Activated effector memory CD4-positive, alpha-beta T cell treated with anti-CD3 and anti-CD28 coated beads, Interleukin-2, amount 50 U/mL, for 16 hours (primary cell): ENCODE measurements around the gene CPLANE1.
"Not testable (repeated sequence)": the region's sequence is repeated elsewhere in the genome, so short reads cannot be mapped to it uniquely, and the experiment has no call there.

Source experiments
- DNase-seq: peaks from one replicate; pipeline ENCODE4 v3.0.0-alpha.2; 2020

The CPLANE1 gene

DNA sequence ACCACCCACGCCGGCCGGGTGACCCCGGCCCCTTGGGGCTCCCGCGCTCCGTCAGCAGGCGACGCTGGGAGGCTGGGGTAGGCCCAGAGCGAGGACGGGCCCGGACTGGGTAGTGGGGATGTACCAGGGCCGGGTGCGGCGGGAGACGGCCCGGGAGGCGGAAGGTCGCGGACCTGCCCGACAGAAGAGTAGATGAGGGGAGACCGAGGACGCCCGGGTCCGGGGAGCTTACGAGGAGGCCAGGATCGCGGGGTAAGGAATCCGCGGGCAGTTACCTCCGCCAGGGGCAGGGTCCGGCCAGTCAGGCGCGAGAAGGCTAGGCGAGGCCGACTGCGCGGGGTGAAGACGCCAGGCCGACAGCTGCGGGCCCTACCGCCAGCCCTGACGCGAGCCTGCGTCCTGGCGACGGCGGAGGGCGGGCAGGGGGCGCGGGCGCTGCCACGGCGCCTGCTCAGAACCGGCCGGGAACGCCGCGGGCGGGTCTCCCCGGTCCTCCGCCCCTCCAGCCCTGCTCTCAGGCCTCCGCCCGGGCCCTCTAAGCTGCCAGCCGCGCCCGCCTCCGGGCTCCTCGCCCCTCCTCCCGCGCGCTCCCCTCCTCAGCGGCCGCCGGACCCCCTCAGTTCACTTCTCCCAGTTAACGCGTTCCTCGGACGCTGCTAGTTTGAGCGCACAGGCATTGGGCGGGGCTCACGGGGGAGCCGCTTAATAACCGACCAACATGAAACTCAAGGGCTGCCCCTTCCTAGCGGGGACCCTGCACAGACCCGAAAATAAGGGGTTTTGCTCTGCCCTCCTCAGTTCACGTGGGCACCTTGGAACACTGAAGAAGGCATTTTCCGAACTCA is at the start of gene CPLANE1:
CPLANE1 (minus strand) TSS at position 407 of the 845 bp plus-strand sequence. CDS start 1,678 bp downstream, outside the sequence.
- DNase-seq: peak; percentile 83

DNA sequence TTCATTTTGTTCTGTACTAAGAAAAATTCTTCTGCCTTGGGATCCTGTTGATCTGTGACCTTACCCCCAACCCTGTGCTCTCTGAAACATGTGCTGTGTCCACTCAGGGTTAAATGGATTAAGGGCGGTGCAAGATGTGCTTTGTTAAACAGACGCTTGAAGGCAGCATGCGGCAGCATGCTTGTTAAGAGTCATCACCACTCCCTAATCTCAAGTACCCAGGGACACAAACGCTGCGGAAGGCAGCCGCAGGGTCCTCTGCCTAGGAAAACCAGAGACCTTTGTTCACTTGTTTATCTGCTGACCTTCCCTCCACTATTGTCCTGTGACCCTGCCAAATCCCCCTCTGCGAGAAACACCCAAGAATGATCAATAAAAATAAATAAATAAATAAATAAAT is 47.1 kb upstream of the CPLANE1 start:
- not testable (repeated sequence) for DNase-seq

DNA sequence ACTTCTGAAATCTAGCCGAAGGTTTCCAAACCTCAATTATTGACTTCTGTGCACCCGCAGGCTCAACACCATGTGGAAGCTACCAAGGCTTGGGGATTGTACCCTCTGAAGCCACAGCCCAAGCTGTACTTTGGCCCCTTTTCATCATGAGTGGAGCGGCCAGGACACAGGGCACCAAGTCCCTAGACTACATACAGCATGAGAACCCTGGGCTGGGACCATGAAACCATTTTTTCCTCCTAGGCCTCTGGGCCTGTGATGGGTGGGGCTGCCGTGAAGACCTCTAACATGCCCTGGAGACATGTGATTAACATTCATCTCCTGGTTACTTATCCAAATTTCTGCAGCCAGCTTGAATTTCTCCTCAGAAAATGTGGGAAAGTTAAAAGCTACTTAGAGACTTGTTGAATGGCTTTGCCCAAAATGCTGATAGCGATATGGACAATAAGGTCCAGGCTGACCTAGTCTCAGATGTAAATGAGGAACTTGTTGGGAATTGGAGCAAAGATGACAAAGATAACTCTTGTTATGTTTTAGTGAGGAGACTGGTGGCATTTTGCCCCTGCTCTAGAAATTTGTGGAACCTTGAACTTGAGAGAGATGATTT is 34.1 kb upstream of the CPLANE1 start:
- no peak for DNase-seq

DNA sequence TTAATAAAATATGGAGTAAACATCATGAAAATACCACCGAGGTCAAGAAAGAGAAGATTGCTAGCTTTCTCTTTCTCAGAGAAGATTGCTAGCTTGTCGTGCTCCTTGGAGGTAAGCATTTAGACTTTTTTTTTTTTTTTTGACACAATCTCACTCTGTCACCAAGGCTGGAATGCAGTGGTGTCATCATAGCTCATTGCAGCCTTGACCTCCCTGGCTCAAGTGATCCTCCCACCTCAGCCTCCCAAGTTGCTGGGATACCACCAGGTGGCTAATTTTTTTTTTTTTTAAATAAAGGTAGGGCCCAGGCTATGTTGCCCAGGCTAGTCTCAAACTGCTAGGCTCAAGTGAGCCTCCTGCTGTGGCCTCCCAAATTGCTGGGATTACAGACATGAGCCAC is 26.3 kb upstream of the CPLANE1 start:
- no peak for DNase-seq

DNA sequence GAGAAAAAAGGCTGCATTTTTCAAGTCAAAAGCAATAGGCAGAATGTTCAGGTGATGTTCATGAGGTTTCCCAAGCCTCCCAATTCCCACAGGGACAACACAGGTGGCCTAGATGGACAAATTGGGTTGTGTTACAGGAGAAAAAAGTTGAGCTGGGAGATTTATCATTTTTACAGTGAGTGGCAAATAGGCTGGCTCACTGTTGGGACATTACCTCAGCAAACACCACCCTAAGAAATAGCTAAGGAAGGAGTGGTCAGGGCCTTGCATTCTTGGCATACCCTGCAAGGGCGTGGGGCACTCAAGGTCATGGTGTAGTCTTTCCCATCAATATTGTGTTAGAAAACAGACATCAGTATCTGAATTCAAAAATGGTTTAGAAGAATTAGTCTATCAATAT is 23.3 kb upstream of the CPLANE1 start:
- DNase-seq: no peak

DNA sequence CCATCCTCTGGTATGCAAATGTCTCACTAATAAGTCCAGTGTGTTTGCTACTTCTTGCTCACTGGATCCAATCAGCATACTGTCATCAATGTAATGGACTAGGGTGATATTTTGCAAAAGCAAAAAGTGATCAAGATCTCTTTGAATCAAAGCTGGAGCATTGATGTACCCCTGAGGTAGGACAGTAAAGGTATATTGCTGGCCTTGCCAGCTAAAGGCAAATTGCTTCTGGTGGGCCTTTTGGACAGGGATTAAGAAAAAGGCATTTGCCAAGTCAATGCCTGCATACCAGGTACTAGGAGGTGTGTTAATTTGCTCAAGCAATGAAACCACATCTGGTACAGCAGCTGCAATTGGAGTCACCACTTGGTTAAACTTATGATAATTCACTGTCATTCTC is 18.9 kb upstream of the CPLANE1 start:
- DNase-seq: not testable (repeated sequence)

DNA sequence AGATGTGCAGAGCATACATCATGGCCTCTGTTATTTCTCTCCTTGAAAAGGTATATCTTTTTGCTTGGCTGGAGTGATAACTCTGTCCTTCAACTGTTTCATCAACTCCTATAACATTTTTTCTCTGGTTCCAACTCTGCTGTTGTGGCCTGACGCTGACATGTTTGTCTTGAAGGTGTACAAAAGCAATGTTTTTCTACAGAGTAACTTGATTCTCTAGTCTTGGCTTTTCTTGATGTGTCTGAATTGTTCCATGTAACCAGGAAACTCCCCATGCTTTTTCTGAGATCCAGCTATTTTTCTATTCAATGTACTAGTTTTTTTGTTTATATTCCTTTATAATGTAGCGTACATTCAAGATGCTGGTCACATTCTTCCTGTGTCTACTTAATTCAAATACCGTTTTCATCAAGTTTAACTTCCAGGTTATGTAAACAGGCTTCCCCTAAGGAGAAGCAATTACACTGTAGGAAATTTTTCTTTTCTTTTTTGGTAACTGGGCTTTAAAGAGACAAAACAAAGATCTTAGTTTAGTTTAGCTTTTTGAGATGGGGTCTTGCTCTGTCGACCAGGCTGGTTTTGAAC is 6.7 kb upstream of the CPLANE1 start:
- no peak for DNase-seq

DNA sequence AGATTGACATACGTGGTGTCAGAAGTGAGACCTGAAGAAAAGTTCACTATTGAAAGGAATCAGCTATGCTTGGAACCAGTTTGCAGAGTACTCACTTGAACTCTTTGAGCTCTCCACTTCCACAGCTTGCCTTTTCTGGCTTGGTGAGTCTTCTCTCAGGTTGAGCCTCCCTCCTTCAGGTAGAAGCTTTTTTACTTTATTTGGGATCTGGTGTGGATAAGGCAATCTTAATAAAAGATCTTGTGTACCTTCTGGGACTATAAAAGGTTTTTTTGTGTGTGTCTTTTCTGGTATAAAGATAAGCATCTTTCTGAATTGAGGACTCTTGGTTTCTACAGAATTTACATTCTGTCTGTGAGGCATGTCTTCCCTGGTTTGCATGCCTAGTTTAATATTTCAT is 5.4 kb upstream of the CPLANE1 start:
- no peak for DNase-seq

DNA sequence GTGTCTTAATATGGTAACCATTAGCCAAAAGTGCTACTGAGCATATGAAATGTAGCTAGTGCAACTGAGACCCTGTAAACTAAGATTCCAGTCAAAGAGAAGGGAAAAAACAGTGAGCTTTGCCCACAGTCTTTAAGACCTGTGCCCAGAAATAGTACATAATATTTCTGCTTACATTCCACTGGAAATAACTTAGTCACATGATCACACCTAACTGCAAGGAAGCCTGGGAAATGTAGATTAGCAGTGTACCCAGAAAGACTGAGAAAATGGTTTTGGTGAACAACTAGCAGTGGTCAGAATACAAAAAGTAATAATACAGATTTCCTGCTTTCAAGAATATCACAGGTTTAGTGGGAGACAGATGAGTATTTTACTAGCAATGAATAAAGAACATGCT is 2.5 kb upstream of the CPLANE1 start:
- DNase-seq: no peak

DNA sequence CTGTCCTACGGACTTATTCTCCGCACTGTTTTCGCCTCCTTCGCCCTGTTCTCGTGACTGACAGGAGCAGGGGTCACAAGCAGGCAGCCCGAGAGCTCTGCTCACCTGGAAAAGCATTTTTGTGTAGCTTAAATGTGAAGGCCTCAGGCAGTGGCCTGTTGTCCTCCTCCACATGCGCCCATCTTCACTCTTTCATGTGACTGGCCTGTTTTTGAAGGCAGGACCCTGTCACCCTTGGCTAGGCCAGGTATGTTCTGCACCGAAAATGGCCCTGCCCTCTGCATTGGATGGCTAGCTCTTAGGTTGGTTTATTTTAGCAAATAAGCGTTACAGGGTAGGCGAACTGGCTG is 614 bp upstream of the CPLANE1 start:
- DNase-seq: no peak

DNA sequence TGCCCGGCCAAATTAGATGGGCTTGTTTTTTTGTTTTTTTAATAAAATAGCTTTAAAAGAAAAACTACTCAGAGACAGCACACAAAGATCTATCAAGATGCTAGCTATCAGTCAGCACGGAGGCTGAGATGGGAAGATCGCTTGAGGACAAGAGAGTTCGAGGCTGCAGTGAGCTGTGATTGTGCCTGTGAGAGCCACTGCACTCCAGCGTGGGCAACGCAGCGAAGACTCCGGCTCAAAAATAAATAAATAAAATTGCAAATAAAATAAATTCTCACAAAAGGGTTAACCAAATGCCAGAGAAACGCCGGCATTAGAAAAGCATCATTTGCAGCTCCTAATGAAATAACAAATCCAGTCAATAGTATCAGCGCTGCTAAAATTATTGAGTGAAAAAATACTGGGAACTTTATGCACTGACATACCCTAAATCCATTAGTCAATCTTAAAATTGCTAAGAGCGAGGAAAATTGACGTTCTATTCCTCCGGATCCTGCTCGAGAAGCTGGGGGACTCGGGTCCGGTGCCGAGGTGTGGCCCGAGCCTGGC is 681 bp downstream of the CPLANE1 start:
- no peak for DNase-seq

DNA sequence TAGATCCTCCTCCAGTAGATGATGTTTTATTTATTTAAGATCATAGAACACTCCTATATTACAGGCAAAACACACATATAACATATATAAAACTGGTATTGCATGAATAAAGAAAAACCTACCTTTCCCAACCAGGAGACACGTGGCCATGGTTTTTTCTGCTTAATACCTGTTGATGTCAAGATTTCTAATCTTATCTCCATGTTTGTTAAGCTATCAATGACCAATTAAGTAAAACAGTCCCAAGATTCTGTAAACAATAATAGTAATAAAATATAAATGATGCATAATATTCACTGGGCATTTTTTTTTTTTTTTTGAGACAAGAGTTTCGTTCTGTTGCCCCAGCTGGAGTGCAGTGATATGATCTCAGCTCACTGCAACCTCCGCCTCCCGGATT is 1.7 kb downstream of the CPLANE1 start:
- DNase-seq: no peak

DNA sequence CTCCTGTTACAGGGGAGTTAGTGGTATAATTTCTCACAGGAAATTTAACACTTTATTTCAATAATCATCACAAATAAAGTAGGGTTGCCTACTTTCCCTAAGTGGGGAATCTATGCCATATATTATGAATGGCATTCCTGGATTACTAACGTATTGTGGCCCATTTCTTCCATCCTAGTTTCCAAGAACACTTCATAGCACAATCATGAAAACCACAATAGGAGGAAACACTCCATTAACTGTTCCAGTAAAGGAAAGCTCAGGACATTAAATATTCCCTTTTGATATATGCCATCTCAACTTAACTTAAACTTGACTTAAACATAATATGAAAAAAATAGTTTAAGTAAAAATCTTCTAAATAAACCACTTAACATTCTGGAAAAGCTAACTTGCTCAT is 2.1 kb downstream of the CPLANE1 start:
- no peak for DNase-seq

DNA sequence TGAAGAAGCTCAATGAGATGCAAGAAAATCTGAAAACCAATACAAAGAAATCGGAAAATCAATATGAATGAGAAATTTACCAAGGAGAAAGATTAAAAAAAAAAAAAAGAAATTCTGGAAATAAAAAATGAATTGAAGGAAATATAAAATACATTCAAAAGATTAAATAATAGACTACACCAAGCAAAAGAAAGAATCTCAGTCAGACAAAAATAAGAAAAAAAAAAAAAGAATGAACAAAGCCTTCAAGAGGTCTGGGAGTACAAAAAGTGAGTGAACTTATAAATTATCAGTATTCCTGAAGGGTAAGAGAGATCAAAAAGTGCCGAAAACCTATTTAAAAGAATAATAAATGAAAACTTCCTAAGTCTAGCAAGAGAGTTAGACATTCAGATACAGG is 14.9 kb downstream of the CPLANE1 start:
- DNase-seq: no peak

DNA sequence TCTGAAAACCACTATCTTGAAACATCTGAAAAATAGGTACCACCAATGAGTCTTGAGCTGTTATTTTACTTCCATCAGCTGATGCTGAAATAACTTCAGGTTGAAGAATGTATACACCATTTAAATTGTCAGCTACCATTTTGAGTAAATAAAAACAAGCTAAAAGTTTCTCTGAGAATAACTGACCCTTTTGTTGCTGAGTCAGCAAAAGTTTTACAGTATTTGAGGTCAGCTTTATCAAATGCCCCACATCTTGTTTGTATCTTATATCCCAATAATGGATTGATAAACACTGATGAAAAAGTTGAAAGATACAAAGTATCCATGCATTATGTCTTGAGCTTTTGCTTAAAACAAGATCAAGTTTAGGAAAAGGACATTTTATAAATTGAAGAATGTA is 22.8 kb downstream of the CPLANE1 start:
- no peak for DNase-seq

DNA sequence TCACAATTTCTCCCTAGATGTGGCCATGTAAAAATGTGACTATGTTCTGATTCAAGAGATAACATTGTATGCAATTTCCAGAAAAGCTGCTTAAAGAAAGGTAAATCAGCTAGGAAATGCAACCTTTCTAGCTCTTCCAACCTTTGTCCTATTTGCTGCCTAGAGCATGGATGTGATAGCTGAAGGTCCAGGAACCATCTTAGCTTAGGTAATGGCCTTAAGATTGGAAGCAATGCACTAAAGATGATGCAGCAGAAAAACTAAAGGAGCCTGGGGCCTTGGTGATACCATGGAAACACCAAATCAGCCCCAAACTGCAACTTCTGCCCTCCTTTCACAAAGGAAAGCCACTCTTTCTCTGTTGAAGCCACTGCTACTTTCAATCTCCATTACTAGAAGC is 27.0 kb downstream of the CPLANE1 start:
- DNase-seq: no peak

DNA sequence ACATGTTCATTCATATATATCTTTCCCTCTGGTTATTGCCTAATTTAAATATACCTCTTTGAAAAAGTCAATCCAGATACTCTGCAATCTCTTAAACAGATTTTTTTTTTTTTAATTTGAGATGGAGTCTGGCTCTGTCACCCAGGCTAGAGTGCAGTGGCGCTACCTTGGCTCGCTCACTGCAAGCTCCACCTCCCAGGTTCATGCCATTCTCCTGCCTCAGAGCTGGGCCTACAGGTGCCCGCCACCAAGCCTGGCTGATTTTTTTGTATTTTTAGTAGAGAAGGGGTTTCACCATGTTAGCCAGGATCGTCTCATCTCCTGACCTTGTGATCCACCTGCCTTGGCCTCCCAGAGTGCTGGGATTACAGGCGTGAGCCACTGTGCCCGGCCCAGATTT is 28.8 kb downstream of the CPLANE1 start:
- not testable (repeated sequence) for DNase-seq

DNA sequence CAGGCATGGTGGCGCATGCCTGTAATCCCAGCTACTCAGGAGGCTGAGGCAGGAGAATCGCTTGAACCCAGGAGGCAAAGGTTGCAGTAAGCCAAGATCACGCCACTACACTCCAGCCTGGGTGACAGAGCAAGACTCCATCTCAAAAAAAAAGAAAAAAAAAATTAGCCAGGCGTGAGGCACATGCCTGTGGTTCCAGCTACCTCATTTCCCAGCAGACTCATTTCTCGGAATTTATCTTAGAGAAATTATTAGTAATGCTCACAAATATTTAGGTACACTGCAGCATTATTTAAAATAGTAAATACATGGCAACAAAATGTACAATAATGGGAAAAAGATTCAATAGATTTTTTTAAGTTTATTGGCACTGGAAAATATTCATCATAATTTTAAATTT is 29.8 kb downstream of the CPLANE1 start:
- not testable (repeated sequence) for DNase-seq

DNA sequence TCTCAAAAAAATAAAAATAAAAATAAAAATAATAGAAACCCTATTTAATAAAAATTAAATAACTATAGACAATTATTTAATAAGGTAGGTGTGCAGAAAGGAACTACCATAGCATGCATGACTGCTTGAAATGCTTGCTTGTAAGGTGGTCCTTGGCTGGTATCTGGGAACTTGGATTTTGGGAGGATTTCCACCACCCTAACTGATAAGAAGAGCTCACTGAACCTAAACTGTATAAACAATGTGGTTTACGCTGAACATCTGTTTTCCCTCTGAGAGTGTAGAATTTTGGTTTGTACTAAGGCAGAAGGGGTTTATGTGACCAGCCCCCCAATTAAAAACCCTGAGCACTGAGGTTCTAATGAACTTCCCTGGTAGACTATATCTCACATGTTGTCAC is 31.2 kb downstream of the CPLANE1 start:
- no peak for DNase-seq

DNA sequence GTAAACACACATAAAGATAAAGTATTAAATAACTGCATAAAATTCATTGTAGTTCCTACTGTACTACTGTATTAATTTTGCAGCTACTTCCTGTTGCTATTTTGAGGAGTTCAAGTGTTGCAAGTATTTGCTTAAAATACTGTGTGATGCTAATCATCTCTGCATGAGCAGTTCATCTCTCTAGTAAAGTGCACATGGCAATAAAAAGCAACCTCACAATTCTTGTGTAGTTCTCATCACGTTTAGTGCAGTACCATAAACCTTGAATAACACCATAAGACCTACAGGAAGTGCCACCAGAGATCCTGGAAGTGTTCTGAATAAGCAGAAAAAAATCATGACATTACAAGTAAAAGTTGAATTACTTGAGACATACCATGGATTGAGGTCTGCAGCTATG is 34.6 kb downstream of the CPLANE1 start:
- DNase-seq: no peak

DNA sequence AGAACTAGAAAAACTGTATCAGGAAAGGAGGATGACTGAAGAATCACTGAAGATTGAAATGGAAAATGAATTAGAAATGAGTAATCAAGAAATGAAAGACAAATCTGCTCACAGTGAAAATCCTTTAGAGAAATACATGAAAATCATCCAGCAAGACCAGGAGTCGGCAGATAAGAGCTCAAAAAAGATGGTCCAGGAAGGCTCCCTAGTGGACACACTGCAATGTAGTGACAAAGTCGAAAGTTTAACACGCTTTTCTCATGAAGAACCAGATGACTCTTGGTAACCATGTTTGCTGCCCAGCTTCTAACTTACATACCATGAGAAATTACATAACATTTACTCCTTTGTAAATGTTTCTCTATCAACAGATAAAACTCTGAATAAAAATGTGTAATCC is 37.1 kb downstream of the CPLANE1 start:
- no peak for DNase-seq

DNA sequence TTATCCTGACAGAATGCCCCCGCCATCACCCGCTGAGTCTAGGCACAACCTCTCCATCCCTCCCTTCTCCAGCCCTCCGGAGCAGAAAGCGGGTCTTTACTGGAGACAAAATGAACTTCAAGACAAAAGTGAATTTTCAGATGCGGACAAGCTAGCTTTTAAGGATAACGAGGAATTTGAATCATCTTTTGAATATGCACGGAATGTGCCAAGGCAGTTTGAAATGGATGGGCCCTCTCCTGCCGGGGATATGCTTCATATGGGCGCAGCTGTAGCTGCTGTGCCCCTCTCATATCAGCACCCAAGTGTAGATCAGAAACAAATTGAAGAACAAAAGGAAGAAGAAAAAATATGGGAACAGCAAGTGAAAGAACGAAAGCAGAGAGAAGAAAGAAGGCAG is 37.5 kb downstream of the CPLANE1 start:
- no peak for DNase-seq

DNA sequence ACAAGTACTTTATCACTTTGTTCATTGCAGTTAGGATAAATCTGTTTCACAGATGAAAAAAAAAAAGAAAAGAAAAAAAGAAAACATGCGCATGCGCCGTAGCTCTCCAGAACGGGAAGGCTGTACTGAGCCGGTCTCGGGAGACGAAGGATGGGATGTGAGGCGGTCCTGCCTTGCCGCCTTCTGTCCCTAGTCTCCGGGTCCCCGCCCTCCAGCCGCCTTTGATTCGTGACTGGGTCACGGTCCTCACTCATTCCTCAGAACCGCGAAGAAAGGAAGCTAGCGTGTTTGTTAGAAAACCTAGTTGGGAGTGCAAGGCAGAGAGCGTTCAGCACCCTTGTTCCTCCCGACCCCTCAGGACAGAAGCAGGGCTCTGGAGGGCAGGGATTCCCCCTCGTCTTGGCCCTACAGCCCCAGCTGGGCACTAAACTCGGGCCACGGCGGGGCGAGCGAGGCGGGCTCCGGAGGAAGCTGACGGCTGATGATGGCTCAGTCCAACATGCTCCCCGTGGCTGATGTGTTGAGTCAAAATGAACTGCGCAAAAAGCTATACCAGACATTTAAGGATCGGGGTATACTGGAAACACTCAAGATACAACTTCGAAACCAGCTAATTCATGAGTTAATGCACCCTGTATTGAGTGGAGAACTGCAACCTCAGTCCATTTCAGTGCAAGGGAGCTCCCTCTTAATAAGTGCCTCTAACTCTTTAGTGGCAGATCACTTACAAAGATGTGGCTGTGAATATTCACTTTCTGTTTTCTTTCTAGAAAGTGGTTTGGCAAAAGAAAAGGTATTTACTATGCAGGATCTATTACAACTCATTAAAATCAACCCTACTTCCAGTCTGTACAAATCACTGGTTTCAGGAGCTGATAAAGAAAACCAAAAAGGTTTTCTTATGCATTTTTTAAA is 40.0 kb downstream of the CPLANE1 start:
- no peak for DNase-seq
